GM12892 (cell line): ENCODE measurements around the gene TRIM22.

Experiments
- POLR2A ChIP-seq: IDR thresholded peaks from 2 replicates; pipeline ENCODE4 v1.6.1; 2011; ENCODE audit warnings: low read depth, low read length, control low read depth
- TAF1 ChIP-seq: IDR thresholded peaks from 2 replicates; pipeline ENCODE4 v1.6.1; 2011; ENCODE audit warnings: low read depth, mild to moderate bottlenecking, control low read depth, low read length, borderline replicate concordance

DNA sequence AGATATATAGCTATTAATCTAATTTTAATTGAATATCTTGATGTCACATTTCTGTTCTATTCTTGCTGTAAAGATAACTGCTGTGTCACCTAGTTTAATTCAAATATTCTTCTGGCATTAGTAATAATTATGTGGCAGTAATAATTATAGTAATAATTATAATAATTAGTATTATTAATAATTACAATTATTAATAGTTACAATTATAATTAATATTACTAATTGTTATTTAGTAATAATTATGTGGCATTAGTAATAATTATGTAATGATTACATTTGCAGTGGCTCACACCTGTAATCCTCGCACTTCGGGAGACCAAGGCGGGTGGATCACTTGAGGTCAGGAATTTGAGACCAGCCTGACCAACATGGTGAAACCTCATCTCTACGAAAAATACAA is 3.2 kb upstream of the TRIM22 start:
- TF ChIP-seq POLR2A, result no peak
- TF ChIP-seq TAF1, result no peak
